Epithelial cell of esophagus (primary cell): ENCODE data around the gene SATB1.

Experiments
- DNase-seq: peaks from one replicate; pipeline ENCODE4 v3.0.0; 2010; ENCODE audit warnings: low read depth
- H3K4me3 ChIP-seq: 2 replicates; pipeline ENCODE4 v1.5.1; 2011; ENCODE audit warnings: mild to moderate bottlenecking, low read length, control low read depth
- CTCF ChIP-seq: IDR thresholded peaks from 2 replicates; pipeline ENCODE4 v1.5.1; 2011; ENCODE audit warnings: low read depth, mild to moderate bottlenecking, low read length, control low read depth, inconsistent platforms; ENCODE audit not compliant: insufficient read depth; ENCODE audit errors: missing control alignments

SATB1 gene

GRCh38 chr3:18378218-18378617 lies 46.9 kb downstream of the SATB1 start:
- TF ChIP-seq CTCF, result no peak
- H3K4me3 ChIP-seq, result no peak overlapping the region
- DNase-seq, result no peak

GRCh38 chr3:18376682-18377081 lies 48.5 kb downstream of the SATB1 start:
- no peak for TF ChIP-seq CTCF
- H3K4me3 ChIP-seq, result no peak overlapping the region
- no peak for DNase-seq

DNA sequence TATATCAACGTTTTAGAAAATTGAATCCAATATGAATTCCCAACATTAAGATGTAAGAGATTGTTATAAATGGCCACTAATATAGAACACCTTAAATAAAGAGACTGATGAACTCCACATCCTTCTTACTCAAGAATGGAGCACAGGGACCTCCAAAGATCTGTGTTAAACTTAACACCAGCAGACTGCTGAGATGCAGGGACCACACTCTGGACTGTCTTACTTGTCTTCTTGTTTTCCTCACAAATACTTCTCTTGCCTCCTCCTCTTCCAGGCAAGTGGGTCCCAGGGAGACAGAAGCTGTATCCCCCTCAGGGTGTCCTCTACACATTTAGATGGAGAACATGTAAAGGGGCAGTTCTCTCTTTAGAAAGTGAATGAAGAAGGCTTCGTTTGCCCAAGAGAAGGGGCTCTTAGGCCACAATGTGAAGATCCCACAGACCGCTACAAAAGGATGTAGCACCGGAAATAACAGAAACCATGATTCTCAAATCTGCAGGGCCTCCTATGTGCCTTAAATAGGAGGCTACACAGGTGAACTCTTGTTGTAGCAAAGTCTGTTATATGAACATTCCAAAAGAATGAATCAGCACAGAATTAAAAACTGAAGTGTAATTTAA lies 52.2 kb downstream of the SATB1 start:
- H3K4me3 ChIP-seq, result no peak overlapping the region
- DNase-seq, result no peak
- no peak for TF ChIP-seq CTCF

GRCh38 chr3:18370672-18371071 lies 54.5 kb downstream of the SATB1 start:
- DNase-seq, result no peak
- no peak overlapping the region for H3K4me3 ChIP-seq
- no peak for TF ChIP-seq CTCF

DNA sequence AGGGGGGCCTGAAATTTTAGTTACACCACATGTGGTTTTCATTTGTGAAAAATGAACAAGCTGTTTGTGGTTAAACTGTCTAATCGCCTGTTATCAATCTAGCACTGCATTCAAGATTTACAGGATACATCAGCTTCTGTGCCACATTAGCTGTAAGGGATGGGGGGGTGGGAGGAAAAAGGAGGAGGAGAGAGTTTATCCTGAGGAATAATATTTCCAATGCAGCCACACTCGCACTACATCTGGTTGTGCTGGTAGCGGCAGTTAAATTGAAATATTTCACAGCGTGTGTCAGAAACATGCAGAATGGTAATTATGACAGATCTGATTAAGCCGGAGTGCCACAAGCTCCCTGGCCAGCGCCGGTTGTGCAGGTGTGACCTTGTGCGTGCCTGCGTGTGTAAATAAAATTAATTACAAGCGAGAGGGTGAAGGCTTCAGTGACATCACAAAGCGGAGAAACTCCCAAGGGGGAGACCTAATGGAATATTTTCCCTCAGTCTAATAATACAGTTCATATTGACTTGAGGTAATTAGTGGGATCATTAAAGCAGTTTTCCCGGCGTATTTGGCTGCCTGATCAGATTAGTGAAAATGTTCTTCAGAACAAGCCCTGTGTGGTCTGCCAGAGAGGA lies 55.5 kb downstream of the SATB1 start:
- H3K4me3 ChIP-seq, result no peak overlapping the region
- no peak for TF ChIP-seq CTCF
- no peak for DNase-seq

DNA sequence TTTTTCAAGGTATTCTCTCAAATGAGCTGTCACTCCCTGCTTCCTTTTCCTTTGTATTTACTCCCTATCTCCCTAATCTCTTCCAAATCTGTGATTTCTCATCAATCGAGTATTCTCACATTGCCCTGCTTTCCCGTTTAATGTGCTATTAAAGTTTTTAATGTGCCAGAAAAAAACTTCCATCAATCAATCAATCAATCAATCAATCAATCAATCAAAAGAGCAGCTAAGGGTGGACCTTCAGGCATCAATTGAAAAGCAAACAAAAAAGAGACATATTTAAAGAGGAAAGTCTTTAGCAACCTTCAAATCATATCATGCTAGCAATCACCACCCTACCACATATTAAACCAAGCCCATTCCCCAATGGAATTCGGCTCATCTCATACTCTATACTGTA lies 58.9 kb downstream of the SATB1 start:
- H3K4me3 ChIP-seq, result no peak overlapping the region
- no peak for DNase-seq
- no peak for TF ChIP-seq CTCF

- H3K4me3 ChIP-seq, result no peak overlapping the region
- DNase-seq, result no peak
- no peak for TF ChIP-seq CTCF
Observed at GRCh38 chr3:18363338-18363737, 61.8 kb downstream of the SATB1 start.
